BE2C (cell line): Measurements from ENCODE around the gene AP1S1.

Source experiments
- DNase-seq: peaks from one replicate; pipeline ENCODE4 v3.0.0-alpha.2; 2020
- H3K27me3 ChIP-seq: fragments of 250-450 bp; sonication (Bioruptor Pico); 2 replicates; pipeline ENCODE4 v1.5.1; 2020; ENCODE audit warnings: mild to moderate bottlenecking
- H3K36me3 ChIP-seq: fragments of 250-450 bp; sonication (Bioruptor Pico); 2 replicates; pipeline ENCODE4 v1.5.1; 2020; ENCODE audit warnings: mild to moderate bottlenecking
- H3K4me1 ChIP-seq: fragments of 250-450 bp; sonication (Bioruptor Pico); 2 replicates; pipeline ENCODE4 v1.5.1; 2020
- H3K4me3 ChIP-seq: 2 replicates; pipeline ENCODE4 v1.5.1; 2011; ENCODE audit warnings: low read depth, low read length
- H3K9me3 ChIP-seq: fragments of 250-450 bp; sonication (Bioruptor Pico); 2 replicates; pipeline ENCODE4 v1.5.1; 2020
- CTCF ChIP-seq: IDR thresholded peaks from 2 replicates; pipeline ENCODE4 v1.5.1; 2012; ENCODE audit warnings: mild to moderate bottlenecking, low read depth, low read length

The AP1S1 gene

DNA sequence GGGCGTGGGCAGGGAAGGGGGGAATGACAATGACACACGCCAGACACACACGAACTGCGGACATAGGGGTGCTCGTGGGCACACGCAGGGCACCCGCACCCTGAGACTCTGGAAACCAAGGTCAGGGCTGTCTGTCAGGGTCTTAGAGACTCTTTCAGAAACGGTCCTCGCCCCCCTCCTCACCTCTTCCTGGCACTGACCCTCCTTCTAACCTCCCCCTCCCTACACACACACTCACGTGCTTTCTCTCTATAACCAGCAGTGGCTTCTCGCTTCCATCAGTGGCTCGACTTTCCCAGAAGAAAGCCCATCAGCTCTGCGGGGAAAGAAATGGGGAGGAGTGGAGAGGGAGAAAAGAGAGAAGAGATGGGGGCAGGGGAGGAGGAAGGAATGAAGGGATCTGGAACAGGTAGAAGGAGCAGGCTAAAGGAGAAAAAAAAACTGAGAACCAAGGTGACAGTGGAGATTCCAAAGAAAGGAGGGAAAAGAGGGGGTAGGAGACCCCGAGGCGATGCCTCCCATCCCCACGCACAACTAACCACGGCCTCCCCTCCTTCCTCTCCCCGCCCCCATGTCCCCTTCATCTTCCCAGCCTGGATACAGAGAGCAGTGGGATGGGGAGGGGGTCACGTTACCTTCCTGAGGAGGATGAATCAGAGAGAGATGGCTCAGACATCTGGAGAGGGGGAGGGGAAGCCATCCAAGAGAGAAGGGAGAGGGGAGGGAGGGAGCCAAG lies 12.8 kb downstream of the AP1S1 start:
- H3K4me1 ChIP-seq: peaks cover 16% of the 10 kb centered on the region
- peak; percentile 74 for DNase-seq
- no peaks in the 10 kb centered on the region for H3K9me3 ChIP-seq
- peaks cover 25% of the 10 kb centered on the region for H3K27me3 ChIP-seq
- H3K4me3 ChIP-seq: peak overlapping the region; percentile 97
- no peak for TF ChIP-seq CTCF
- H3K36me3 ChIP-seq: peaks cover 8% of the 10 kb centered on the region; the same call in 1 of the 2 replicates

GRCh38 chr7:101167645-101168411 lies 13.6 kb downstream of the AP1S1 start:
- Histone ChIP-seq H3K36me3 (peaks cover 8% of the 10 kb centered on the region; the same call in 1 of the 2 replicates), H3K4me1 (peaks cover 16% of the 10 kb centered on the region), H3K27me3 (peaks cover 33% of the 10 kb centered on the region), H3K9me3 (no peaks in the 10 kb centered on the region), H3K4me3 (peak overlapping the region; percentile 97)
- TF ChIP-seq CTCF: no peak
- DNase-seq: no peak

DNA sequence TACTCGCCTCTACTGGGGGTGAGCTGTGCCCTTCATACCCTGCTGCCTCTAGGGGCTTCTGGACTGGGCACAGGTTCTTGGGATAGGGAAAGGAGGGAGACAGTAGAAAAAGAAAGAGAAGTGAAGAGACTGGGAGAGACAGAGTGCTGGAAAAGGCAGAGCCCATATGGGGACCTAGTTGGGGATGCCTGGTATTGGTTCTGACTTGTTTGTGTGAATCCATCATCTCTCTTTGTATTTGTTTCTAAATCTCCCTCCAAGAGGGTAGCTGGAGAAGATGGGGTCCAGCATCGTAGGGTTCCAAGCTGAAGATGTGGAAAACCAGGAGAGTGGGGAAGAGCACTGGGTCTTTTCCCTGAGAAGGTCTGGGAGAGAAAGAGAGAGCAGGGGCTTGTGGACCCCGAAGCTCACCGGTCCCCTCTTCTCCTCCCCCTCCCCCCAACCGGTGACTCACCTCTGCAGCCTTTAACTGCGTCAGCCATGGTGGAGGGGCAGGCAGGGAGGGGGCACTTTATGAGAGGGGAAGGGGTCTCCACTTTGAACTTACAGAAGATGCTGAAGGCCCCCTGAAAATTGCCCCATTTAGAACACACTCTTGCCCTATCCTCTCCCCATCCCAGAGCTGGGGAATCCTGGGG lies 14.3 kb downstream of the AP1S1 start:
- peaks cover 39% of the 10 kb centered on the region for H3K27me3 ChIP-seq
- H3K4me3 ChIP-seq: peak overlapping the region; percentile 97
- TF ChIP-seq CTCF: no peak
- no peak for DNase-seq
- peaks cover 8% of the 10 kb centered on the region; the same call in 1 of the 2 replicates for H3K36me3 ChIP-seq
- no peaks in the 10 kb centered on the region for H3K9me3 ChIP-seq
- H3K4me1 ChIP-seq: peaks cover 16% of the 10 kb centered on the region

DNA sequence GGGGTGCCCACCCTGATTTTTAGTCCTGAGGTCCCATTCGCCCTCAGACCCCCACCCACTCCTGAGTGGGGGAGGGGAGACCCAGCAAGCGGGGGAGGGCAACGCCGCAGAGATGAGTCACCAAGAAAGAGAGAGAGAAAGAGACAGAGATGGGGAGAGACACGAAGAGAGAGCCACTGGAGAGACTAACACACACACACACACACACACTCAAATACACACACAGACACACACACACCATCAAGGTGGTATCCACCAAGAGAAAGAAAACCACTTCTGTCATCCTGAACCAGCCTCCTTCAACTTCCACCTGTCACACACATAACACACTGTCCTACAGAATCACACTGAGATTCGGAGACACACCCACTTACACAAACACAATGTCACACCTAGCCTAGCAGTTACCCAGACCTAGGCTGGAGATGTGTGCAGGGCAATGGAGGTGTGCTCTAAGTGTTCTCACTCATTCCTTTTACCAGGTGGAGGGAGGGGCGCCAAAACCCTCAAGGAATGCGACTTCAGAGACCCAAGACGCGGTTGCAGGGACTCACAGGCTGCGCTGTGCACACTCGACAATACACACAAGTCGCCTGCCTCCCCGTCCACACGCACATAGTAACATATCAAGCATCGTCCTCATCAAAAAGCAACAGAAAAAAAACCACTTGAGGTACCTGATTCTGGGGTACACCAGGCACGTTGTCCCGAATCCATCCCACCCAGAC lies 15.0 kb downstream of the AP1S1 start:
- TF ChIP-seq CTCF: no peak
- Histone ChIP-seq H3K36me3 (peaks cover 2% of the 10 kb centered on the region; the same call in 1 of the 2 replicates), H3K4me1 (peaks cover 16% of the 10 kb centered on the region), H3K27me3 (peaks cover 39% of the 10 kb centered on the region), H3K4me3 (peak overlapping the region; percentile 97), H3K9me3 (no peaks in the 10 kb centered on the region)
- no peak for DNase-seq

- H3K4me1 ChIP-seq: peaks cover 16% of the 10 kb centered on the region
- peak; percentile 89 for TF ChIP-seq CTCF
- H3K4me3 ChIP-seq: peak overlapping the region; percentile 97
- H3K9me3 ChIP-seq: no peaks in the 10 kb centered on the region
- peaks cover 39% of the 10 kb centered on the region for H3K27me3 ChIP-seq
- H3K36me3 ChIP-seq: no peaks in the 10 kb centered on the region
- DNase-seq: peak; percentile 86
These were observed 15.7 kb downstream of the AP1S1 start for GRCh38 chr7:101169838-101170551.
